Naive thymus-derived CD8-positive, alpha-beta T cell (primary cell): ENCODE measurements around the gene PTX4. TPM values are rescaled to one million over a fixed set of nuclear protein-coding genes. Genes with fewer than 3 reads are reported as not detected.
A peak's percentile ranks its signal among the peaks of the same experiment; 100 is the strongest.
"Not testable (repeated sequence)": the region's sequence is repeated elsewhere in the genome, so short reads cannot be mapped to it uniquely, and the experiment has no call there.

Source experiments
- ATAC-seq, 2 donors: fragments of 150-1000 bp; cut with Tn5 transposase in 1 of 2; sonication (Bioruptor Pico), chemical (Tn5 transposase) in 1 of 2; 1 replicate in 1 of 2; 2 replicates in 1 of 2; pipeline ENCODE4 v1.10.0; 2021; ENCODE audit warnings: mild to moderate bottlenecking in 2 of 2, moderate library complexity in 2 of 2
- POLR2A ChIA-PET: fragments of 350-600 bp; sonication (Branson Sonifier 250); formaldehyde crosslinking; loops from one replicate; lab custom pipeline; 2021; ENCODE audit warnings: antibody characterized with exemption; lab: Charles Lee
- DNase-seq, 10 donors: peaks; one replicate each; pipeline versions ENCODE4 v3.0.0 to v3.0.0-alpha.2; 2020 to 2022
- H3K27ac Mint-ChIP-seq, 10 donors: one replicate each; pipeline ENCODE4 v1.8.0; 2020 to 2022; ENCODE audit warnings: mild to moderate bottlenecking in 10 of 10, mixed read lengths in 10 of 10, moderate library complexity in 4 of 10, inconsistent platforms in 1 of 10
- H3K27me3 Mint-ChIP-seq, 5 donors: one replicate each; pipeline ENCODE4 v1.8.0; 2021 to 2022; ENCODE audit warnings: mixed read lengths in 5 of 5
- H3K36me3 Mint-ChIP-seq, 3 donors: one replicate each; pipeline ENCODE4 v1.8.0; 2020 to 2022; ENCODE audit warnings: mixed read lengths in 3 of 3, mild to moderate bottlenecking in 2 of 3, inconsistent platforms in 1 of 3
- H3K4me1 Mint-ChIP-seq, 4 donors: one replicate each; pipeline ENCODE4 v1.8.0; 2021 to 2022; ENCODE audit warnings: mixed read lengths in 4 of 4
- H3K4me3 Mint-ChIP-seq, 10 donors: one replicate each; pipeline ENCODE4 v1.8.0; 2020 to 2022; ENCODE audit warnings: mild to moderate bottlenecking in 10 of 10, mixed read lengths in 10 of 10, moderate library complexity in 6 of 10, inconsistent platforms in 1 of 10
- H3K9me3 Mint-ChIP-seq, 9 donors: one replicate each; pipeline ENCODE4 v1.8.0; 2020 to 2022; ENCODE audit warnings: mixed read lengths in 9 of 9, mild to moderate bottlenecking in 3 of 9, inconsistent platforms in 1 of 9, moderate library complexity in 1 of 9
- polyA plus RNA-seq, 3 donors: library from polyadenylated mRNA; unstranded; fragments of 300-500 nt; fragmentation: Illumina TruSeq; gene quantifications; one replicate each; pipeline ENCODE4 v1.2.3, GENCODE V29; 2021
- total RNA-seq, 8 experiments: library from RNA in 2 of 8; stranded (reverse) in 2 of 8; gene quantifications; one replicate each; pipeline ENCODE4 v1.2.3 and lab custom pipeline; 2021 to 2026

PTX4 gene
- total and polyA plus RNA-seq, 5 experiments from 2014 or later = not detected

DNA sequence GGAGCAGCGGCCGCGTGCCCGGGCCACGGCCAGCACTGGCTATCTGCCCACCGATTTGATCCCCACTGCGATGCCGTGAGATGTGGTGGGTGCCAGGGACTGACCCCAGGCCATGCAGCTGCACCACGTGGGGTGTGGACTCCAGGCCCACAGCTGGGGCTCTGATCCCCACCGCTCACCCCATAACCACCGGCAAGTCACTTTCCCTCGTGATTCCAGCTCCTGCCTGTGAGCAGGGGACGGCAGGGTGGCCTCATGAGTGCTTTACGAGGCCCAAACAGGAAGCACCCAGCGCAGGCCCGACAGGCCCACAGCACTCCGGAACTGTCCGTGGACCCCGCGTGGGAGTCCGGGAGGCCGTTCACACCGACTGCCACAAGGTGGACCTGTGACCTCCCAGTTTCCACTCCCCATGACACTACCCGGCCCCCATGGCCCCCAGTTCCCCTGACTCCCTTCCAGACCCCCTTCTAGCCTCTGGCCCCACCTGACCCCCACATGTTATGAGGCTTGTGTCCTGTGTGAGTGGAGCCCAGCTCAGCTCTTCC, 616 bp downstream of the PTX4 start:
- ATAC-seq = no peak
- POLR2A ChIA-PET = no interaction called here
- H3K27ac Mint-ChIP-seq = peak overlapping the region in 2 of 10 donors; percentile 39 to 53
- no peaks in the 10 kb centered on the region for H3K36me3 Mint-ChIP-seq
- no peaks in the 10 kb centered on the region for H3K9me3 Mint-ChIP-seq
- DNase-seq = no peak
- peaks cover 0 to 1% (median 0%) of the 10 kb centered on the region in 5 donors for H3K27me3 Mint-ChIP-seq
- H3K4me1 Mint-ChIP-seq = peaks cover 2 to 16% (median 9%) of the 10 kb centered on the region in 4 donors
- no peak overlapping the region for H3K4me3 Mint-ChIP-seq

DNA sequence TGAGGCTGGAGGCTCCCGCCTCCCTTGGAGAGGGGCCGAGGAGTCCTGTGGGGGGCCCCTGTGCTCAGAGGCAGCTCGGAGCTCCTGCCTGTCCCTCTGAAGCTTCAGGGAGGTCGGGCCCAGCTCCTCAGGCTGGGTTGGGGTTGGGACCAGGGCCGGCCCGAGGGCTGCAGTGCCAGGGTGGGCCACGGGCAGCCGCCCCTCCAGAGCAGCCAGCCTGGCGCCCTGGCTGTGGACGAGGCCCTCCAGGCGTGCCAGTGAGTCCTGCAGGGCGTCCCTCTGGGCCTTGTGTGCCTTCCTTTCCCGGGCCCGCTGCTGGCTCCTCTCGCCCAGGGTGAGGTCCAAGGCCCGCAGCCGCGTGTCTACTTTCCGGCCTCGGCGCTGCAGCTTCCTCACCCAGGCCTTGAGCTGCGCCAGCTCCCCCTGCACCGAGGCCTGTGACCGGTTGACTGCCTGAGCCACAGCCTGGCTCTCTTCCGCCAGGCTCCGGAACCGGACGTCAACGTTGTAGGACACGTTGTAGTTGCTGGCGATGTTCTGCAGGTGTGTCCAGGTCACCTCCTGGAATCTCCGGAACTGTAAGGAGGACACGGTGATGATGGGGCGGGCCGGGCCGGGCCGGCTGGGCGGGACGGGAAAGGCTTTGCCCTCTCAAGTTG, 1.2 kb downstream of the PTX4 start:
- POLR2A ChIA-PET = no interaction called here
- no peak overlapping the region for H3K27ac Mint-ChIP-seq
- no peak overlapping the region for H3K4me3 Mint-ChIP-seq
- ATAC-seq (no peak), DNase-seq (no peak)
- peaks cover under 1 to 11% (median 4%) of the 10 kb centered on the region in 4 donors for H3K4me1 Mint-ChIP-seq
- H3K36me3 Mint-ChIP-seq = no peaks in the 10 kb centered on the region
- no peaks in the 10 kb centered on the region for H3K9me3 Mint-ChIP-seq
- H3K27me3 Mint-ChIP-seq = peaks cover 0 to 1% (median 0%) of the 10 kb centered on the region in 5 donors

DNA sequence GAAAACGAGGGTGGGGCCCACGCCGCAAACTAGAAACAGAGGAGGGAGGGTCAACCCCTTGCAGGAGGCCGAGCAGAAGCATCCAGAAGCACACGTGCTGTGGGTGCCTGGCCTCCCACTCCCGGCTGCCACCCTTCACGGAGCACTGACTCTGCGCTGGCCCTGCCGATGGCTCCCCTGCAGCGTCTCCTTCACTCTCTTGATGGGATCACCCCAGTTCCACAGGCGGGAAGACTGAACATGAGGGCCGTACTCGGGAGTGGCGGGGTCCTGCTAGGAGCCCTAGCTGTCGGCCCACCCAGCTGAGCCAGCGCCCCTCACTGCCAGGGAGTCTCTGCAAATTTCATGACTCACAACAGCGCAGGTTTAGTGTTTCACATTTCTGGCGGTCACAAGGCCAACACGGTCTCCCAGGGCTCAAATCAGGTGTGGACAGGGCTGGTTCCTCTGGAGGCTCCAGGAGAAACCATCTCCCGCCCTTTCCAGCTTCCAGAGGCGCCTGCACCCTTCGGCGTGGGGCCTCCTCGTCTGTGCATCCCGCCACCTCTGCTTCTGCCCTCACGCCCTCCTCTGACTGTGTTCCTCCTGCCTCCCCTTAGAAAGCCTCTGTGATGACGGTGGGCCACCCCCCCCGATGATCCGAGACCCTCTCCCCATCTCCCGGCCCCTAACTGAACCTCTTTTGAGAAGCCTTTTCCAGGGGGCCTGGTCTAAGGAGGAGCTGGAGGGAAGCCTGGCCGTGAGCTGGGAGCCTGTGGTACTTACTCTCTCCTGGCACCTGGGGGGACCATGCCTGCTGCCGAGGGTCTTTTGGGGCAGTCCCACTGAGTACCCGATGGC, 2.0 kb downstream of the PTX4 start:
- ATAC-seq (no peak), DNase-seq (no peak)
- peaks cover 0 to 5% (median 2%) of the 10 kb centered on the region in 4 donors for H3K4me1 Mint-ChIP-seq
- no peak overlapping the region for H3K27ac Mint-ChIP-seq
- no peak overlapping the region for H3K4me3 Mint-ChIP-seq
- POLR2A ChIA-PET = no interaction called here
- no peaks in the 10 kb centered on the region for H3K9me3 Mint-ChIP-seq
- peaks cover 0 to 1% (median 0%) of the 10 kb centered on the region in 5 donors for H3K27me3 Mint-ChIP-seq
- no peaks in the 10 kb centered on the region for H3K36me3 Mint-ChIP-seq

DNA sequence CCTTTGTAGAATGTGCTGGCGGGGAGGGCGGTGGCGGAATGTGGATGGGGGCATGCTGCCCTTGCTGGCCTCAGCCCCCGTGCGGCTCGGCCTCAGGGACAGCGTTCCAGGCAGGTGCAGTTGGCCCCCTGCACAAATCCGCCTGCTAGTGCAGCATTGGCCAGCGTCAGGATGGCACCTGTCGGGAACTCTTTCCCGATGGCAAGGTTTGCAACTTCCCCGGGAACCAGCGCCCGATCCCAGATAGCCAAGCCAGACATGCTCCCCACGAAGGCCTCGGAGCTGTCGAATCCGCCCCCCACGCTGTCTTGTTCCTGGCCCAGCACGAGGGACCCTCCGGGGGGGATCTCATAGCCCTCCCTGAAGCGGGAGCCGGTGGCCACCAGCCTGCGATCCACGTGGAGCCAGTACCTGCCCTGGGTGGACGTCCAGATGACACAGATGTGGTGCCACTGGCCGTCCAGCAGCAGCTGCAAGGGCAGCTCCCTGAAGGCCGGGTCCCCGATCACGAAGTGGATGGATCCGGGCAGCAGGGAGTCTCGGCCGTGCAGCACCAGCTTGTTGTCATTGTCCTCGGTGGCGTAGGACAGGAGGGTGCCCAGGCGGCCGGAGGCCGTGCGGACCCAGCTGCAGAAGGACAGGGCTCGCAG, 2.8 kb downstream of the PTX4 start:
- H3K9me3 Mint-ChIP-seq = no peaks in the 10 kb centered on the region
- peaks cover 0 to 1% (median 0%) of the 10 kb centered on the region in 5 donors for H3K27me3 Mint-ChIP-seq
- peaks cover 0 to 8% (median under 1%) of the 10 kb centered on the region in 4 donors for H3K4me1 Mint-ChIP-seq
- ATAC-seq (no peak), DNase-seq (no peak)
- H3K36me3 Mint-ChIP-seq = no peaks in the 10 kb centered on the region
- POLR2A ChIA-PET = no interaction called here
- no peak overlapping the region for H3K4me3 Mint-ChIP-seq
- no peak overlapping the region for H3K27ac Mint-ChIP-seq

DNA sequence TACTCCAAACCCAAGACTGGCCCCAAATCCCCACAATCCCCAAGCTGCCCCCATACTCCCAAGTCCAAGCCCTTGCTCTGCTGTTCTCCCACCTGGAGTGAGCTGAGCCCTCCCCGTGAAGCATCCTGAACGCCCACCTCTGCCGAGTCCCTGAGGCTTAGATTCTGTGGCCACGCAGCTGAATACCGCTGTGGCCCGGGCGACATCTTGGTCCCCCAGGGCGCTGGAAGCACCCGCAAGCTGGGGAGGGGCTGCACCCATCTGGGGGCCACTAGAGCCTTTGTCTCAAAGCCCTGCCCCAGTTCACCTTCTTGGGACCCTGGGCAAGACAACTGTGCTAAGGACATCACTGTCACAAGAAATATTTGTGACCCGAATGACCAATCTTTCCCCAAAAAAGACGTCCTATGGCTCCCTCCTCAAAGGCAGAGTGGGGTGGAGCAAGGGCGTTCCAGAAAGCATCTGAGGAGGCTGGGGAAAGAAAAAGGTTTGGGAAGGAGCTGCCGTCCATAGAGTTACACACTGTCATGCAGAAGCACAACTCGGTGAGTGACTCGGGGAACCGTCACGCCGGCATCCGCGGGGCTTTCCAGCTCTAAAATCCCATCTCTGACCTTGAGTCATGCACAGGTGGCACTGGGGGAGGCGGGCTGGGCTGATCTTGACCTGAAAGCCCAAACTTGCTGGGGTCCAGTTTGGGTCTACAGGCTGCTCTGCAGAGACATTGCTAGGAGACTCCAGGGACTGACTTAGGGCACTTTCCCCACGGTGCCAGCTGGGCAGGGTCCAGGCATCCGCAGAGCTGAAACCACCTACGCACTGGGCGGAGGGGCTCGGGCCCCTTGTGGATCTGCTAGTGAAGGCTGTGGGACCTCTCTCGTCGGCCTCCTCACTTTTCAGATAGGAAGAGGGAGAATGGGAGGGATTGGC, 6.6 kb downstream of the PTX4 start:
- H3K9me3 Mint-ChIP-seq = no peaks in the 10 kb centered on the region
- no peak for DNase-seq
- no peaks in the 10 kb centered on the region for H3K36me3 Mint-ChIP-seq
- no peak overlapping the region for H3K27ac Mint-ChIP-seq
- POLR2A ChIA-PET = interaction anchor here (0.5 to 0.6 kb wide), 2 partner anchors 9 to 186 kb away, joined by 3 to 5 read pairs; no protein-coding TSS in a partner anchor
- no peak for ATAC-seq
- peaks cover 0 to 1% (median 0%) of the 10 kb centered on the region in 5 donors for H3K27me3 Mint-ChIP-seq
- H3K4me1 Mint-ChIP-seq = peaks cover 0 to 18% (median 1%) of the 10 kb centered on the region in 4 donors
- no peak overlapping the region for H3K4me3 Mint-ChIP-seq

DNA sequence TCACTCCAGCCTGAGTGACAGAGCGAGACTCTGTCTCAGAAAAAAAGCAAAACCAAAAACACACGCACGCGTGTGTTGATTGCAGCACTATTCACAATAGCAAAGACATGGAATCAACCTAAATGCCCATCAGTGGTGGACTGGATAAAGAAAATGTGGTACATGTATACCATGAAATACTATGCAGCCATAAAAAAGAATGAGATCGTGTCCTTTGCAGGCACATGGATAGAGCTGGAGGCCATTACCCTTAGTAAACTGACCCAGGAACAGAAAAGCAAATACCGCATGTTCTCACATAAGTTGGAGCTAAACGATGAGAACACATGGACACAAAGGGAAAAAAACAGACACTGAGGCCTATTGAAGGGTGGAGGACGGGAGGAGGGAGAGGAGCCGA, 9.8 kb downstream of the PTX4 start:
- not testable (repeated sequence) for H3K27me3 Mint-ChIP-seq, ATAC-seq, H3K36me3 Mint-ChIP-seq, DNase-seq, H3K4me3 Mint-ChIP-seq, H3K9me3 Mint-ChIP-seq
- POLR2A ChIA-PET = interaction anchor here (2.3 kb wide), 1 partner anchor 14 kb away, joined by 8 read pairs; the partner anchor contains the start of gene TELO2
- peak overlapping the region in 1 of 10 donors; percentile 38 for H3K27ac Mint-ChIP-seq
- peaks cover 4 to 30% (median 10%) of the 10 kb centered on the region in 4 donors for H3K4me1 Mint-ChIP-seq

DNA sequence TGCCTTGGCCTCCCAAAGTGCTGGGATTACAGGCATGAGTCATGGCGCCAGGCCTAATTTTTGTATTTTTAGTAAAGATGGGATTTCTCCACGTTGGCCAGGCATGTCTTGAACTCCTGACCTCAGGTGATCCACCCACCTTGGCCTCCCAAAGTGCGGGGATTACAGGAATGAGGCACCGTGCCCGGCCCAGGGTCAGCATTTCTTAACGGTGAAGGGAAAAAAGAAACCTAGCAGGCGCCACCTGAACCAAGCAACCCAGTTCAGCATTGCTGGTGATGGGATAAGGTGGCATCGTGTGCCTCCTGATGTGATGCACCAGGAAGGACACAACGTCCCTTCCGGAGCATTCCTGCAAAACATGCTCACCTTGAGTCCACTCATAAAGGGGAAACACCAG, 11.7 kb downstream of the PTX4 start:
- ATAC-seq = no peak
- H3K36me3 Mint-ChIP-seq = no peaks in the 10 kb centered on the region
- no peak for DNase-seq
- H3K27me3 Mint-ChIP-seq = no peaks in the 10 kb centered on the region
- POLR2A ChIA-PET = interaction anchor here (0.7 to 2.0 kb wide), 2 partner anchors 14 to 15 kb away, joined by 4 to 15 read pairs; partner anchors contain the start of gene TELO2
- H3K27ac Mint-ChIP-seq = no peak overlapping the region
- H3K4me1 Mint-ChIP-seq = peaks cover 13 to 41% (median 21%) of the 10 kb centered on the region in 4 donors
- peak overlapping the region in 1 of 10 donors; percentile 36 for H3K4me3 Mint-ChIP-seq
- no peaks in the 10 kb centered on the region for H3K9me3 Mint-ChIP-seq

DNA sequence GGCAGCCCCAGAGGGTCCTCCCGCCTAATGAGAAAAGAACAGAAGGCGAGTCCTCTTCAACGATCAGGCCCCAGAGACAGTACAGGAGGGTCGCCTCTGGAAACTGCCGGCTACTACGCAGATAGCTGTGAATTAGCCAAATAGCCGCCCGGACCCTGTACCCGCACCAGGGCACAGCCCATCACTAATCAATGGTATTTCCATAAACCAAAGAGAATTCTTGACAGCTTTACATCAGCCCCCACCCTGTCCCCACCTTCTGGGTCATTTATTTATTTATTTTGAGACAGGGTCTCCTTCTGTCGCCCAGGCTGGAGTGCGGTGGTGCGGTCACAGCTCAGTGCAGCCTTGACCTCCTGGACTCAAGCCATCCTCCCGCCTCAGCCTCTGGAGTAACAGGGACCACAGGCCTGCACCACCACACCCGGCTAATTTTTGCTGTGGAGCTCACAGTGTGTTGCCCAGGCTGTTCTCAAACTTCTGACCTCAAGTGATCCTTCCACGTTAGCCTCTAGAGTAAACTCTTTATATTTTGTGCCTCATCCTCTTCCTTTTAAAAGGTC, 13.1 kb downstream of the PTX4 start:
- DNase-seq (no peak), ATAC-seq (no peak)
- POLR2A ChIA-PET = interaction anchor here (0.9 to 2.0 kb wide), 4 partner anchors 17 to 136 kb away, joined by 4 to 15 read pairs (median 5); partner anchors contain the start of genes IFT140, TELO2 and UQCC4
- Mint-ChIP-seq H3K36me3 (no peaks in the 10 kb centered on the region), H3K4me3 (peak overlapping the region; percentile 72 to 90 (median 85)), H3K27ac (peak overlapping the region; percentile 73 to 96 (median 91)), H3K9me3 (no peaks in the 10 kb centered on the region), H3K4me1 (peaks cover 20 to 44% (median 35%) of the 10 kb centered on the region in 4 donors), H3K27me3 (no peaks in the 10 kb centered on the region)

DNA sequence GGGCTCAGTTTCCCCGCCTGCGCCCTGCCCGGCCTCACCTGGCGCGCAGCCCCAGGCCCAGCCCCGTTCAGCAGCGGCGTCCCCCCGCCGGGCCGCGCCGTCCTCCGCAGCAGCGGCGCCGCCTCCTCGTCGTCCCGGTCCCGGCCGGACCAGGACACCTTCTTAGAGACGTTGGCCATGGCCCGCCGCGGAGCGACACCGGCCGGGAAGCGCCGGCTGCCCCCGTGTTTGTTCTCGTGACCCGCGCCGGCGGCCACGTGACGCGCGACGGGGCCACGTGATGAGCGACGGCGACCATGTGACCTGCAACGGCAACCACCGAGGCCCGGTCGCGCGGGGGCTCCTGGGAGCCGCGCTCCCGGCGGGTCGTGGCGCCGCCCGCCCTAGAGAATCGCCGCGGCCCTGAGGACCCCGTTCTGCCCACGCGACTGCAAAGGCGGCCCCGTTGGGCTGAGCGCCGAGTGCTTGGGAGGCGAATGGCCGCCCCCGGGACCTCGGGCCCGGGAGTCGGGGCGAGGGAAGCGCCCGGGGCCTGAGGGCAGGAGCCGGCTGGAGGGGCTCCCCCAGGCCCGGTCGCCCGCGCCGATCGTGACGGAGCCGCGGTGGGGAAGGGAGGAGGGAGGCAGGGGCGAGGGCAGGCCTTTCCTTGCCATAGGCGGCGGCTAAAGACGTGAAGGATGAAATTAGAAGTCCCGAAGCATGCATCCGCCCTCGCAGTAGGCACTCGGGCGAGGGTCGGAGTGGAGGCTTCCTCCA, 13.8 kb downstream of the PTX4 start, which contains the start of gene CLCN7:
Gene CLCN7, minus strand, starts transcription at position 233 of the 756 bp plus-strand sequence. Its CDS starts 54 bp downstream, at position 179.
- POLR2A ChIA-PET = interaction anchor here (0.9 to 2.0 kb wide), 4 partner anchors 17 to 136 kb away, joined by 4 to 15 read pairs (median 5); partner anchors contain the start of genes IFT140, TELO2 and UQCC4
- peak; percentile 76 to 91 (median 84) for DNase-seq
- Mint-ChIP-seq H3K36me3 (no peaks in the 10 kb centered on the region), H3K4me3 (peak within 1 kb of the TSS; percentile 72 to 90 (median 85)), H3K27me3 (no peaks in the 10 kb centered on the region), H3K4me1 (peaks cover 22 to 47% (median 41%) of the 10 kb centered on the region in 4 donors), H3K9me3 (no peaks in the 10 kb centered on the region), H3K27ac (peak within 1 kb of the TSS; percentile 73 to 96 (median 91))
- ATAC-seq = peak; percentile 90 to 94

DNA sequence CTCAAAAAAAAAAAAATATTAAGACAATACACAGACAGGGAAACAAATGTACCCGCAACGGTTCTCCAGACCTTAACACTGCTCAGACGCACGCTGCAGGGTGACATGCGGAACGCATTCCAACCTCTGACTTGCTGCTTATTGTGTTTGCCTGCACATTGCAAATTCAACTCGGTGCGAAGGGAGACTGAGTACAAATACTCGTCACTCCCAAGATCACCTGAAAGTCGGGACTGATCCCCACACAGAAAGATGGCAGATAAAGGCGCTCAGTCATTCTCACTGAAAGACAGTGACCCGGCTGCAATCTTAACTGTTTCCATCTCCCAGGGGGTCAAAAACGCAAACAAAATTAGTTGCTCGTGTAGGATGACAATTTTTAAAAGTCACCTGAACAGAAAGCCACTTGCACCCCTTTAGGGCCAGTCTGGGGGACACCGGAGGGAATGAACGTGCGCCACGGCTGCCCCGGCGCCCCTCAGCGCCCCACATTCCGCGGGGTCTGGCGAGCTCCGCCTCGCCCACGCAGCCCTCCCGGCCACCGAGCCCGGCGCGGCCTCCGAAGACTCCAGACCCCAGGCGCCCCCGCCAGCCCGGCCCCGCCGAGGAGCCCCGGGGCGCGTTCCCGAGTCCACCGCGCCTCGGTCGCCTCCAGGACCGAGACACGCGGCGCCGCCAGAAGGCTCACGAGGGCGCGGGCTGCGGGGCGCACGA, 14.5 kb downstream of the PTX4 start:
- Mint-ChIP-seq H3K27ac (peak overlapping the region in 9 of 10 donors; percentile 48 to 86 (median 78)), H3K9me3 (no peaks in the 10 kb centered on the region), H3K36me3 (no peaks in the 10 kb centered on the region), H3K4me3 (peak overlapping the region; percentile 54 to 87 (median 78)), H3K4me1 (peaks cover 25 to 52% (median 47%) of the 10 kb centered on the region in 4 donors), H3K27me3 (no peaks in the 10 kb centered on the region)
- DNase-seq (no peak), ATAC-seq (peak in 1 of 2 donors; percentile 11)
- POLR2A ChIA-PET = interaction anchor here (0.7 kb wide), 2 partner anchors 133 to 458 kb away, joined by 3 read pairs; no protein-coding TSS in a partner anchor
